ENCODE results near the gene PKP4.

The PKP4 gene

GRCh38 chr2:158600155-158600802 lies 143.5 kb downstream of the PKP4 start:
- no peak for DNase-seq (ENCODE audit: low spot score)

GRCh38 chr2:158602027-158602426 lies 145.3 kb downstream of the PKP4 start:
- DNase-seq (ENCODE audit: low spot score), result no peak

- no peak for DNase-seq (ENCODE audit: low spot score)
Measured at GRCh38 chr2:158603205-158603604, 146.5 kb downstream of the PKP4 start.

- no peak for DNase-seq (ENCODE audit: low spot score)
Measured at GRCh38 chr2:158603986-158604385, 147.2 kb downstream of the PKP4 start.

- no peak for DNase-seq (ENCODE audit: low spot score)
Measured at GRCh38 chr2:158610059-158610458, 153.3 kb downstream of the PKP4 start.

- DNase-seq (ENCODE audit: low spot score), result no peak
Measured at GRCh38 chr2:158616480-158617000, 159.8 kb downstream of the PKP4 start.

- no peak for DNase-seq (ENCODE audit: low spot score)
Measured at GRCh38 chr2:158618891-158619490, 162.2 kb downstream of the PKP4 start.

- no peak for DNase-seq (ENCODE audit: low spot score)
Measured at GRCh38 chr2:158619496-158619895, 162.7 kb downstream of the PKP4 start.

GRCh38 chr2:158620656-158621055 lies 163.9 kb downstream of the PKP4 start:
- DNase-seq (ENCODE audit: low spot score), result no peak

GRCh38 chr2:158624071-158624667 lies 167.4 kb downstream of the PKP4 start:
- no peak for DNase-seq (ENCODE audit: low spot score)

GRCh38 chr2:158624961-158625360 lies 168.2 kb downstream of the PKP4 start:
- DNase-seq (ENCODE audit: low spot score), result no peak

GRCh38 chr2:158629116-158629515 lies 172.4 kb downstream of the PKP4 start:
- no peak for DNase-seq (ENCODE audit: low spot score)

- DNase-seq (ENCODE audit: low spot score), result no peak
Measured at GRCh38 chr2:158633261-158633660, 176.5 kb downstream of the PKP4 start.

- no peak for DNase-seq (ENCODE audit: low spot score)
Measured at GRCh38 chr2:158634627-158635026, 177.9 kb downstream of the PKP4 start.

GRCh38 chr2:158635961-158636601 lies 179.3 kb downstream of the PKP4 start:
- DNase-seq (ENCODE audit: low spot score), result no peak

- DNase-seq (ENCODE audit: low spot score), result no peak
Measured at GRCh38 chr2:158637357-158637756, 180.6 kb downstream of the PKP4 start.

- no peak for DNase-seq (ENCODE audit: low spot score)
Measured at GRCh38 chr2:158644139-158644538, 187.4 kb downstream of the PKP4 start.

GRCh38 chr2:158645299-158645698 lies 188.5 kb downstream of the PKP4 start:
- DNase-seq (ENCODE audit: low spot score), result no peak

GRCh38 chr2:158647436-158648231 lies 190.9 kb downstream of the PKP4 start:
- no peak for DNase-seq (ENCODE audit: low spot score)

GRCh38 chr2:158649846-158650245 lies 193.1 kb downstream of the PKP4 start:
- DNase-seq (ENCODE audit: low spot score), result no peak

- no peak for DNase-seq (ENCODE audit: low spot score)
Measured at GRCh38 chr2:158650646-158651357, 194.1 kb downstream of the PKP4 start.

Measured in CD4-positive, alpha-beta T cell treated with Interleukin-2 at 100 ng/mL for 4 hours (primary cell).